Right cardiac atrium (tissue), 5 donors: ENCODE measurements around the gene CLIC5. TPM values are rescaled to one million over a fixed set of nuclear protein-coding genes. Genes with fewer than 3 reads are reported as not detected.

Source experiments
- ATAC-seq, 2 donors: fragments of 200-7000 bp; cut with Tn5 transposase; one replicate each; pipeline versions ENCODE4 v1.8.0 to v1.9.1; 2020; ENCODE audit warnings: moderate library complexity in 2 of 2, mild to moderate bottlenecking in 1 of 2
- DNase-seq, 3 donors: peaks; one replicate each; pipeline ENCODE4 v3.0.0-alpha.2; 2020
- H3K27ac ChIP-seq: one replicate; pipeline ENCODE4 v1.5.1; 2013; ENCODE audit warnings: mild to moderate bottlenecking, low read length, control low read depth, moderate library complexity
- H3K27me3 ChIP-seq: one replicate; pipeline ENCODE4 v1.6.1; 2013; ENCODE audit not compliant: control insufficient read depth, insufficient read depth
- H3K4me1 ChIP-seq: one replicate; pipeline ENCODE4 v1.6.1; 2013; ENCODE audit warnings: low read length; ENCODE audit not compliant: control insufficient read depth, insufficient read depth
- H3K4me3 ChIP-seq: one replicate; pipeline ENCODE4 v1.5.1; 2013; ENCODE audit warnings: low read length, control low read depth
- H3K9me3 ChIP-seq: one replicate; pipeline ENCODE4 v1.6.1; 2013; ENCODE audit warnings: low read length; ENCODE audit not compliant: control insufficient read depth
- WGBS: extraction: QIAGEN DNeasy Blood & Tissue Kit; methylation state at CpG from one replicate; pipeline ENCODE4 v1.1.7; 2013; 5-methylcytosine and 5-hydroxymethylcytosine counted together
- intact Hi-C, 4 donors: fragments of 100-400 bp; cut with DNase I; formaldehyde crosslinking; loops; one replicate each; pipeline versions ENCODE4 v1.11.0 to v1.14.0; 2022 to 2023
- polyA plus RNA-seq: library from polyadenylated mRNA; stranded (reverse); fragments of 200-250 nt; gene quantifications from one replicate; pipeline ENCODE4 v1.2.3, GENCODE V29; 2013
- total RNA-seq, 4 donors: library from RNA; stranded (reverse); fragmentation: NEBNext Ultra II Directional; extraction: Animal tissue kit (Norgen Biotek cat#: 25700); gene quantifications; one replicate each; pipeline ENCODE4 v1.2.1, GENCODE V29; 2021
- donor health status: healthy with polysubstance abuse.
- donor health status: DM: no; HTN: yes; CAD: no.
- donor health status: DM: no; HTN: no; CAD: no.
- donor health status: DM: no; HTN: yes; CAD: no; lungs with severe emphysema.
- donor health status: DM: yes; HTN: yes; CAD: no.

CLIC5 gene
- total and polyA plus RNA-seq, 5 donors = 60.5 to 150 (median 124) TPM

- 54% methylated on average over 1 of the region's 1 CpG for WGBS
- H3K27ac ChIP-seq = no peak overlapping the region
- no peak for DNase-seq
- peaks cover 3% of the 10 kb centered on the region for H3K4me1 ChIP-seq
- no peak for ATAC-seq
- H3K9me3 ChIP-seq = no peaks in the 10 kb centered on the region
- no peaks in the 10 kb centered on the region for H3K27me3 ChIP-seq
- intact Hi-C loops = no loop called here
- no peak overlapping the region for H3K4me3 ChIP-seq
These were observed 25.5 kb downstream of the CLIC5 start for GRCh38 chr6:45990162-45990561.

- H3K27ac ChIP-seq = peak overlapping the region; percentile 71
- no peak overlapping the region for H3K4me3 ChIP-seq
- no peaks in the 10 kb centered on the region for H3K27me3 ChIP-seq
- ATAC-seq (peak; percentile 63 to 71), DNase-seq (peak; percentile 20 to 65 (median 59))
- 48% methylated on average over 2 of the region's 2 CpGs for WGBS
- peaks cover 3% of the 10 kb centered on the region for H3K4me1 ChIP-seq
- no peaks in the 10 kb centered on the region for H3K9me3 ChIP-seq
- intact Hi-C loops = no loop called here
These were observed 27.0 kb downstream of the CLIC5 start for GRCh38 chr6:45988635-45989034.

- ATAC-seq (no peak), DNase-seq (no peak)
- Histone ChIP-seq H3K4me3 (no peak overlapping the region), H3K27ac (peak overlapping the region; percentile 49), H3K9me3 (no peaks in the 10 kb centered on the region), H3K27me3 (no peaks in the 10 kb centered on the region), H3K4me1 (peaks cover 3% of the 10 kb centered on the region)
- intact Hi-C loops = no loop called here
- 74% methylated on average over 1 of the region's 1 CpG for WGBS
These were observed 27.8 kb downstream of the CLIC5 start for GRCh38 chr6:45987856-45988255.

- intact Hi-C loops = no loop called here
- H3K9me3 ChIP-seq = no peaks in the 10 kb centered on the region
- ATAC-seq = peak; percentile 88 to 90
- H3K4me3 ChIP-seq = no peak overlapping the region
- DNase-seq = no peak
- peak overlapping the region; percentile 95 for H3K27ac ChIP-seq
- H3K4me1 ChIP-seq = no peaks in the 10 kb centered on the region
- no peaks in the 10 kb centered on the region for H3K27me3 ChIP-seq
These were observed 28.9 kb downstream of the CLIC5 start for GRCh38 chr6:45986746-45987274.

- Histone ChIP-seq H3K4me3 (no peak overlapping the region), H3K9me3 (no peaks in the 10 kb centered on the region), H3K27ac (peak overlapping the region; percentile 25), H3K27me3 (no peaks in the 10 kb centered on the region), H3K4me1 (peaks cover 2% of the 10 kb centered on the region)
- WGBS = 91% methylated on average over 5 of the region's 5 CpGs
- intact Hi-C loops = no loop called here
- no peak for ATAC-seq
- no peak for DNase-seq
These were observed 30.8 kb downstream of the CLIC5 start for GRCh38 chr6:45984788-45985425.

- WGBS = 93% methylated on average over 7 of the region's 7 CpGs
- H3K27ac ChIP-seq = no peak overlapping the region
- DNase-seq (no peak), ATAC-seq (no peak)
- H3K9me3 ChIP-seq = no peaks in the 10 kb centered on the region
- H3K4me3 ChIP-seq = no peak overlapping the region
- H3K4me1 ChIP-seq = peaks cover 2% of the 10 kb centered on the region
- H3K27me3 ChIP-seq = no peaks in the 10 kb centered on the region
- intact Hi-C loops = no loop called here
These were observed 31.3 kb downstream of the CLIC5 start for GRCh38 chr6:45984347-45984746.

GRCh38 chr6:45983062-45983461, 32.6 kb downstream of the CLIC5 start:
- no peak for ATAC-seq

GRCh38 chr6:45982280-45983036, 33.2 kb downstream of the CLIC5 start:
- DNase-seq = no peak
- no peak overlapping the region for H3K4me3 ChIP-seq
- no peak for ATAC-seq
- peaks cover 4% of the 10 kb centered on the region for H3K4me1 ChIP-seq
- no peaks in the 10 kb centered on the region for H3K9me3 ChIP-seq
- intact Hi-C loops = no loop called here
- WGBS = 89% methylated on average over 9 of the region's 9 CpGs
- H3K27me3 ChIP-seq = no peaks in the 10 kb centered on the region
- H3K27ac ChIP-seq = peak overlapping the region; percentile 30

More at GRCh38 chr6:45983062-45983461, 32.6 kb downstream of the CLIC5 start:
- DNase-seq = no peak
- Histone ChIP-seq H3K9me3 (no peaks in the 10 kb centered on the region), H3K27me3 (no peaks in the 10 kb centered on the region), H3K27ac (no peak overlapping the region), H3K4me3 (no peak overlapping the region), H3K4me1 (peaks cover 4% of the 10 kb centered on the region)
- WGBS = 83% methylated on average over 1 of the region's 1 CpG
- intact Hi-C loops = no loop called here

- no peak overlapping the region for H3K27ac ChIP-seq
These were observed 34.6 kb downstream of the CLIC5 start for GRCh38 chr6:45981046-45981445.

GRCh38 chr6:45979311-45979710, 36.3 kb downstream of the CLIC5 start:
- DNase-seq (no peak), ATAC-seq (peak in 1 of 2 donors; percentile 53)
- no peaks in the 10 kb centered on the region for H3K27me3 ChIP-seq
- no peak overlapping the region for H3K4me3 ChIP-seq
- H3K27ac ChIP-seq = no peak overlapping the region
- peaks cover 4% of the 10 kb centered on the region for H3K4me1 ChIP-seq
- 65% methylated on average over 2 of the region's 2 CpGs for WGBS
- H3K9me3 ChIP-seq = no peaks in the 10 kb centered on the region
- intact Hi-C loops = no loop called here

More at GRCh38 chr6:45981046-45981445, 34.6 kb downstream of the CLIC5 start:
- Histone ChIP-seq H3K27me3 (no peaks in the 10 kb centered on the region), H3K4me1 (peaks cover 4% of the 10 kb centered on the region), H3K4me3 (no peak overlapping the region), H3K9me3 (no peaks in the 10 kb centered on the region)
- no peak for ATAC-seq
- intact Hi-C loops = no loop called here
- DNase-seq = no peak
- 85% methylated on average over 3 of the region's 3 CpGs for WGBS

- Histone ChIP-seq H3K27me3 (no peaks in the 10 kb centered on the region), H3K4me3 (no peak overlapping the region), H3K27ac (no peak overlapping the region), H3K4me1 (peaks cover 13% of the 10 kb centered on the region), H3K9me3 (no peaks in the 10 kb centered on the region)
- DNase-seq (no peak), ATAC-seq (no peak)
- intact Hi-C loops = no loop called here
These were observed 41.1 kb downstream of the CLIC5 start for GRCh38 chr6:45974596-45974995.
